NT2/D1 (cell line): ENCODE measurements around the gene UBL7.

Experiments used
- DNase-seq: peaks from one replicate; pipeline ENCODE4 v3.0.0-alpha.2; 2011; ENCODE audit warnings: low read depth, low spot score
- H3K27me3 ChIP-seq: 2 replicates; pipeline ENCODE4 v1.6.0; 2011; ENCODE audit warnings: mild to moderate bottlenecking; ENCODE audit not compliant: insufficient read length, insufficient read depth
- H3K36me3 ChIP-seq: 2 replicates; pipeline ENCODE4 v1.6.1; 2011; ENCODE audit warnings: mild to moderate bottlenecking, low read length, mixed read lengths; ENCODE audit not compliant: insufficient read depth, insufficient read length
- H3K4me1 ChIP-seq: 2 replicates; pipeline ENCODE4 v1.5.1; 2011; ENCODE audit not compliant: insufficient read depth, insufficient read length
- H3K4me3 ChIP-seq: 2 replicates; pipeline ENCODE4 v1.5.1; 2011; ENCODE audit warnings: low read depth; ENCODE audit not compliant: insufficient read length
- H3K9ac ChIP-seq: 2 replicates; pipeline ENCODE4 v1.6.0; 2011; ENCODE audit warnings: low read depth; ENCODE audit not compliant: insufficient read length
- H3K9me3 ChIP-seq: 2 replicates; pipeline ENCODE4 v1.5.1; 2011; ENCODE audit warnings: mild to moderate bottlenecking, low read length; ENCODE audit not compliant: insufficient read depth
- SUZ12 ChIP-seq: IDR thresholded peaks from 2 replicates; pipeline ENCODE4 v1.6.1; 2011; ENCODE audit not compliant: insufficient read length, insufficient read depth; ENCODE audit errors: extremely low read depth
- YY1 ChIP-seq: IDR thresholded peaks from 2 replicates; pipeline ENCODE4 v1.6.1; 2011; ENCODE audit not compliant: insufficient read length, insufficient read depth
- ZNF274 ChIP-seq: IDR thresholded peaks from 2 replicates; pipeline ENCODE4 v1.6.1; 2011; ENCODE audit warnings: mild to moderate bottlenecking, low read depth, low read length

The UBL7 gene

GRCh38 chr15:74422652-74423430 is 38.1 kb downstream of the UBL7 start:
- no peak for TF ChIP-seq SUZ12
- no peak for TF ChIP-seq ZNF274
- no peak for TF ChIP-seq YY1
- H3K36me3 ChIP-seq = peaks cover 35% of the 10 kb centered on the region
- DNase-seq = peak; percentile 43
- peaks cover 48% of the 10 kb centered on the region for H3K4me1 ChIP-seq
- H3K4me3 ChIP-seq = no peak overlapping the region
- peak overlapping the region; percentile 44 for H3K9ac ChIP-seq
- H3K9me3 ChIP-seq = no peaks in the 10 kb centered on the region
- H3K27me3 ChIP-seq = no peaks in the 10 kb centered on the region

- DNase-seq = no peak
- Histone ChIP-seq H3K27me3 (no peaks in the 10 kb centered on the region), H3K36me3 (peaks cover 37% of the 10 kb centered on the region), H3K4me1 (peaks cover 53% of the 10 kb centered on the region), H3K9ac (peak overlapping the region; percentile 44), H3K4me3 (no peak overlapping the region), H3K9me3 (no peaks in the 10 kb centered on the region)
- no peak for TF ChIP-seq SUZ12
- TF ChIP-seq YY1 = no peak
- no peak for TF ChIP-seq ZNF274
Measured at GRCh38 chr15:74422265-74422651, 38.7 kb downstream of the UBL7 start.

DNA sequence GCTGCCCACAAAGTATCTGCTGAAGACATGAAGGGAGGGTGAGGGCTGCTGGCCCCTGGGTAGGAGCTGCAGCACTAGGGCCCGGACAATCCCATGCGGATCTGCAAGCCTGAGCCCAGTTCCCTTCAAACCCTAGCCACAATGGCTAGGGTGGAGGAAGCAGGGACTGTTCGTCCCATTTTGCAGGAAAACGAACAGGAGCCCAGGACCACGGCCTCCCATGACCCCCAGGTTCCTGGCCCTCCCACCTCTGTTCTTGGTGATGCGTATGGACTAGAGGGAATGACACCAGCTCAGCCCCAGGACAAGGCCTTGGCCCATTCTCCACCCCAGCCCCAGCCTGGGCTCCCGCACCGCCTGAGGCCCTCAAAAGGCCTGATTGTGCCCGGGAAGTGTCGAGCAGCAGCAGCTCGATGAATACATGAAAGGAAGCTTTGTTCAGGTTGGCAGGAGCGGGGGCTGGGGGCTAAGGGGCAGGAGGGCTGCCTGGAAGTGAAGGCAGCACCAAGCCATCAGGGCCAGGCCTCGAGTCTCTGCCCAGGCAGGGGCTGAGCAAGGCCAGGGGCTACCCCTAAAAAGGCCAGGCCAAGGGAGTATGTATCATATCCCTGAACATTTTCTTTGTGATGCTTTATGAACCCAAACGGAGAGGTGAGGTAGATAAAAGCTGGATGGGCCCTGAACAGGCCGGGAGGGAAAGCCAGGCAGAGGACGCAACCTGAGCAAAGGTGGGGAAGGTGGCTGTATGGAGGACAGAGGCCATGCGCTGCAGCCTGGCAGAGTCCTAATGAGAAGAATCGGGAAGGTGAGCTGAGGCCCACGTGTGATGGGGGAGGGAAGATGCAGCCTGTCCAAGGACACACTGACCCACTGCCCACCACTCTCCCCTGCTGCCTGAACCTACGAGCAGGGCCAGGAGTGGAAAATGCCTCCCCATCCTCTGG is 39.4 kb downstream of the UBL7 start:
- H3K36me3 ChIP-seq = peaks cover 37% of the 10 kb centered on the region
- H3K27me3 ChIP-seq = no peaks in the 10 kb centered on the region
- H3K9me3 ChIP-seq = no peaks in the 10 kb centered on the region
- H3K4me1 ChIP-seq = peaks cover 51% of the 10 kb centered on the region
- peak overlapping the region; percentile 44 for H3K9ac ChIP-seq
- DNase-seq = no peak
- H3K4me3 ChIP-seq = no peak overlapping the region
- no peak for TF ChIP-seq ZNF274
- TF ChIP-seq SUZ12 = no peak
- no peak for TF ChIP-seq YY1

DNA sequence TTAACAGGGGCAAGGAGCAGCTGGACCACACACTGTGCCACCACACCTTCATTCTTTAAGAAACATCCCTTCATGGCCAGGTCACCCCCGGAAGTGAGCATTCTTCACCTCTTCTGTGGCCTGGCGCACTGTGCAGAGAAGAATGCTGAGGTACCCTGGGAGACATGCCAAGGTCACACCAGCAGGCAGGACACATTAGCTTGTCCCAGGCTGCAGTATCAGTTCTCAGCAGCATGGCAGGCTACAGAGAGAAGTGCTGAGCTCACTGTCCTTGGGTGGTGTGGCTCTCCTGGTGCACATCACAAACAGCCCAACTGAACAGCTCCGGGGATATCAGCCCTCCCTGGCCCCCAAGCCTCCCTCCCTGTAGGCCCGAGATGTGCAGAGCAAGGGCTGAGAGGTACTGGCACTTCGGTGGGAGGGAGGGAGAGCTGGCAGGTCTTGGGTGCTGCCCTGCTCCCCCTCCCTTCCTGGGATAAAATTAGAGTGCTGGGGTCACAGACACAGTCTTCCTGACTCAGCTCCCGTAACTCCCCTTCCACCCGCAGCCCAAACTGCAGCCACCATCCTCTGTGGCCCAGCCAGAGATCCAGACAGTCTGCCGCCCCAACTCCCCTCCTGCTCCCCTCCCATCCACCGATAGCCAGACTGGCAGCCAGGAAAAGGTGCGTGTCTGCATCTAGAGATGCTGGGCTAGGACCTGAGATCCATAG is 40.6 kb downstream of the UBL7 start:
- Histone ChIP-seq H3K9ac (peak overlapping the region; percentile 21), H3K36me3 (peaks cover 39% of the 10 kb centered on the region), H3K4me1 (peaks cover 48% of the 10 kb centered on the region), H3K4me3 (no peak overlapping the region), H3K9me3 (no peaks in the 10 kb centered on the region), H3K27me3 (no peaks in the 10 kb centered on the region)
- no peak for DNase-seq
- TF ChIP-seq YY1 = no peak
- TF ChIP-seq ZNF274 = no peak
- TF ChIP-seq SUZ12 = no peak

- no peak for DNase-seq
- H3K27me3 ChIP-seq = no peaks in the 10 kb centered on the region
- no peak overlapping the region for H3K4me3 ChIP-seq
- peaks cover 46% of the 10 kb centered on the region for H3K36me3 ChIP-seq
- peaks cover 46% of the 10 kb centered on the region for H3K4me1 ChIP-seq
- TF ChIP-seq SUZ12 (no peak), ZNF274 (no peak), YY1 (no peak)
- H3K9me3 ChIP-seq = no peaks in the 10 kb centered on the region
- H3K9ac ChIP-seq = no peak overlapping the region
Measured at GRCh38 chr15:74419432-74419831, 41.5 kb downstream of the UBL7 start.

GRCh38 chr15:74418575-74419338 is 42.2 kb downstream of the UBL7 start:
- H3K4me3 ChIP-seq = no peak overlapping the region
- H3K36me3 ChIP-seq = peaks cover 53% of the 10 kb centered on the region
- TF ChIP-seq ZNF274 (no peak), YY1 (no peak), SUZ12 (no peak)
- H3K9ac ChIP-seq = no peak overlapping the region
- no peak for DNase-seq
- no peaks in the 10 kb centered on the region for H3K9me3 ChIP-seq
- peaks cover 47% of the 10 kb centered on the region for H3K4me1 ChIP-seq
- H3K27me3 ChIP-seq = no peaks in the 10 kb centered on the region
